ENCODE data around the gene MRPS11.
"Not testable (repeated sequence)": the region's sequence is repeated elsewhere in the genome, so short reads cannot be mapped to it uniquely, and the experiment has no call there.

The MRPS11 gene

GRCh38 chr15:88518903-88519302 lies 51.4 kb downstream of the MRPS11 start:
- Mint-ChIP-seq H3K4me3 (no peak overlapping the region), H3K9me3 (no peaks in the 10 kb centered on the region), H3K36me3 (ENCODE audit: low read depth) (peaks cover 13% of the 10 kb centered on the region), H3K4me1 (ENCODE audit: low read depth) (no peaks in the 10 kb centered on the region), H3K27me3 (no peaks in the 10 kb centered on the region), H3K27ac (no peak overlapping the region)
- intact Hi-C loops (cut with micrococcal nuclease) = no loop called here

- H3K4me1 Mint-ChIP-seq (ENCODE audit: low read depth); H3K27ac Mint-ChIP-seq; H3K27me3 Mint-ChIP-seq; H3K4me3 Mint-ChIP-seq; intact Hi-C loops (cut with micrococcal nuclease); H3K9me3 Mint-ChIP-seq: not testable (repeated sequence)
- H3K36me3 Mint-ChIP-seq (ENCODE audit: low read depth) = peaks cover 56% of the 10 kb centered on the region
Measured at GRCh38 chr15:88524094-88524493, 56.6 kb downstream of the MRPS11 start.

GRCh38 chr15:88525418-88525817 lies 57.9 kb downstream of the MRPS11 start:
- Mint-ChIP-seq H3K4me1 (ENCODE audit: low read depth) (no peaks in the 10 kb centered on the region), H3K36me3 (ENCODE audit: low read depth) (peaks cover 69% of the 10 kb centered on the region), H3K27me3 (no peaks in the 10 kb centered on the region), H3K27ac (no peak overlapping the region), H3K9me3 (no peaks in the 10 kb centered on the region), H3K4me3 (no peak overlapping the region)
- intact Hi-C loops (cut with micrococcal nuclease) = no loop called here

- Mint-ChIP-seq H3K9me3 (no peaks in the 10 kb centered on the region), H3K36me3 (ENCODE audit: low read depth) (peaks cover 79% of the 10 kb centered on the region), H3K27ac (no peak overlapping the region), H3K4me1 (ENCODE audit: low read depth) (no peaks in the 10 kb centered on the region), H3K27me3 (no peaks in the 10 kb centered on the region), H3K4me3 (no peak overlapping the region)
- intact Hi-C loops (cut with micrococcal nuclease) = no loop called here
Measured at GRCh38 chr15:88526247-88526879, 58.9 kb downstream of the MRPS11 start.

- no peaks in the 10 kb centered on the region for H3K9me3 Mint-ChIP-seq
- H3K36me3 Mint-ChIP-seq (ENCODE audit: low read depth) = peaks cover 67% of the 10 kb centered on the region
- H3K27me3 Mint-ChIP-seq = no peaks in the 10 kb centered on the region
- H3K4me1 Mint-ChIP-seq (ENCODE audit: low read depth) = no peaks in the 10 kb centered on the region
- no peak overlapping the region for H3K4me3 Mint-ChIP-seq
- intact Hi-C loops (cut with micrococcal nuclease) = no loop called here
- H3K27ac Mint-ChIP-seq = no peak overlapping the region
Measured at GRCh38 chr15:88529021-88529630, 61.6 kb downstream of the MRPS11 start.

All from dendritic cell treated with granulocyte-macrophage colony-stimulating factor and Interleukin-4, amounts not matched to agents 40 ng/mL and 50 ng/mL, for 4 days (primary cell).